Activated CD4-positive, alpha-beta T cell treated with anti-CD3 and anti-CD28 coated beads, Interleukin-2, amount 10 ng/mL, durations not matched to agents 24 days and 14 days (primary cell): ENCODE measurements around the gene KMT5B. TPM values are rescaled to one million over a fixed set of nuclear protein-coding genes. Genes with fewer than 3 reads are reported as not detected.

Source experiments
- DNase-seq: peaks from one replicate; pipeline ENCODE4 v3.0.0; 2022
- H3K27ac Mint-ChIP-seq: one replicate; pipeline ENCODE4 v1.8.0; 2022; ENCODE audit warnings: mild to moderate bottlenecking, mixed read lengths
- H3K27me3 Mint-ChIP-seq: one replicate; pipeline ENCODE4 v1.8.0; 2022; ENCODE audit warnings: mixed read lengths
- H3K36me3 Mint-ChIP-seq: one replicate; pipeline ENCODE4 v1.8.0; 2022; ENCODE audit warnings: low read depth, mild to moderate bottlenecking, mixed read lengths
- H3K4me1 Mint-ChIP-seq: one replicate; pipeline ENCODE4 v1.8.0; 2021; ENCODE audit warnings: mixed read lengths
- H3K4me3 Mint-ChIP-seq: one replicate; pipeline ENCODE4 v1.8.0; 2022; ENCODE audit warnings: mild to moderate bottlenecking, moderate library complexity, mixed read lengths
- H3K9me3 Mint-ChIP-seq: one replicate; pipeline ENCODE4 v1.8.0; 2021; ENCODE audit warnings: mixed read lengths
- intact Hi-C: fragments of 100-400 bp; cut with micrococcal nuclease; formaldehyde crosslinking; loops from one replicate; pipeline ENCODE4 v1.15.1; 2023
- total RNA-seq: library from RNA; stranded (reverse); gene quantifications from 2 replicates; pipeline ENCODE4 v1.2.3, GENCODE V29; 2022

KMT5B gene
- total RNA-seq, 1 donor from 2014 or later, result 34.7 TPM

GRCh38 chr11:68159161-68159560, 53.9 kb downstream of the KMT5B start:
- Mint-ChIP-seq H3K27me3 (no peaks in the 10 kb centered on the region), H3K36me3 (peaks cover 18% of the 10 kb centered on the region), H3K9me3 (no peaks in the 10 kb centered on the region), H3K27ac (no peak overlapping the region), H3K4me3 (no peak overlapping the region), H3K4me1 (no peaks in the 10 kb centered on the region)
- no peak for DNase-seq
- intact Hi-C loops, result no loop called here

DNA sequence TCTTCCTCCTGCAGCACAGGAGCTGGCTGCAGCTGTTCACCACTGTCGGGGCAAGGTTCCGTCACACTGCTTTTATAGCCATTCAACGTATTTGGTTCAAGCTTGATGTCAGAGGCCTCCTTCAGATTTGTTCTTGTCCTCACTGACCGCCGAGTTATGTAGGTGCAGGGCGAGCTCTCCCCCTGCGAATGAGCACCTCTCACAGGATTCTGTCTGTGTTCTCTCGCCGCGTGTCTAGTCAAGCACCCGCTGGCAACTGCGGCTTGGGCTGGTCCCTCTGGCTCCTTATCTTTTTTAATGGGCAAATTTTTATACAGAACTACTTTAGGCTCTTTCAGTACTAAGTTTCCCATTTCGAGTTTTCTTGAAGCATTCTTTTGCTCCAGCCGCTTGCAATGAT, 54.5 kb downstream of the KMT5B start:
- no peak overlapping the region for H3K27ac Mint-ChIP-seq
- H3K4me3 Mint-ChIP-seq, result no peak overlapping the region
- H3K4me1 Mint-ChIP-seq, result no peaks in the 10 kb centered on the region
- intact Hi-C loops, result no loop called here
- no peak for DNase-seq
- H3K9me3 Mint-ChIP-seq, result no peaks in the 10 kb centered on the region
- peaks cover 17% of the 10 kb centered on the region for H3K36me3 Mint-ChIP-seq
- no peaks in the 10 kb centered on the region for H3K27me3 Mint-ChIP-seq

- Mint-ChIP-seq H3K27ac (no peak overlapping the region), H3K4me1 (no peaks in the 10 kb centered on the region), H3K4me3 (no peak overlapping the region), H3K36me3 (peaks cover 12% of the 10 kb centered on the region), H3K27me3 (no peaks in the 10 kb centered on the region), H3K9me3 (no peaks in the 10 kb centered on the region)
- intact Hi-C loops, result no loop called here
- DNase-seq, result no peak
Measured at GRCh38 chr11:68153742-68154141, 59.4 kb downstream of the KMT5B start.

DNA sequence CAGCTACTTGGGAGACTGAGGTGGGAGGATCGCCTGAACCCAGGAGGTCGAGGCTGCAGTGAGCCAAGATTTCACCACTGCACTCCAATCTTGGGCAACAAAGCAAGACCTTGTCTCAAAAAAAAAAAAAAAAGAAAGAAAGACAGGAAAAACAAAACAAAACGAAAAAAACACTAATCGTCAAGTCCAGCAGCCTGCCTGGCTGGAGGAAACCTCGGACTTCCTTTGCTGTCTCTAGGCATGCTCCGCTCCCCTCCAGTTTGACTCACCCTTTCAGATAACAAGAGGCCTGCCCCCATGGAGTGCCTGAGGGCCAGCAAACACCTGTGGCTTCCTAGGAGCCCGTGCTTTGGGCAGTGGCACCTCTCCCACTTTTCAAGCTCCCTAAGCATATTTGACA, 63.1 kb downstream of the KMT5B start:
- H3K4me3 Mint-ChIP-seq, result no peak overlapping the region
- H3K27ac Mint-ChIP-seq, result no peak overlapping the region
- no peaks in the 10 kb centered on the region for H3K4me1 Mint-ChIP-seq
- no peaks in the 10 kb centered on the region for H3K27me3 Mint-ChIP-seq
- H3K36me3 Mint-ChIP-seq, result no peaks in the 10 kb centered on the region
- DNase-seq, result no peak
- intact Hi-C loops, result no loop called here
- H3K9me3 Mint-ChIP-seq, result no peaks in the 10 kb centered on the region

GRCh38 chr11:68149417-68149816, 63.7 kb downstream of the KMT5B start:
- H3K9me3 Mint-ChIP-seq, result no peaks in the 10 kb centered on the region
- no peak for DNase-seq
- H3K36me3 Mint-ChIP-seq, result no peaks in the 10 kb centered on the region
- no peak overlapping the region for H3K4me3 Mint-ChIP-seq
- H3K27me3 Mint-ChIP-seq, result no peaks in the 10 kb centered on the region
- H3K4me1 Mint-ChIP-seq, result no peaks in the 10 kb centered on the region
- intact Hi-C loops, result no loop called here
- H3K27ac Mint-ChIP-seq, result no peak overlapping the region

GRCh38 chr11:68148879-68149278, 64.2 kb downstream of the KMT5B start:
- Mint-ChIP-seq H3K27ac (no peak overlapping the region), H3K4me1 (no peaks in the 10 kb centered on the region), H3K36me3 (no peaks in the 10 kb centered on the region), H3K4me3 (no peak overlapping the region), H3K9me3 (no peaks in the 10 kb centered on the region), H3K27me3 (no peaks in the 10 kb centered on the region)
- no peak for DNase-seq
- intact Hi-C loops, result no loop called here

DNA sequence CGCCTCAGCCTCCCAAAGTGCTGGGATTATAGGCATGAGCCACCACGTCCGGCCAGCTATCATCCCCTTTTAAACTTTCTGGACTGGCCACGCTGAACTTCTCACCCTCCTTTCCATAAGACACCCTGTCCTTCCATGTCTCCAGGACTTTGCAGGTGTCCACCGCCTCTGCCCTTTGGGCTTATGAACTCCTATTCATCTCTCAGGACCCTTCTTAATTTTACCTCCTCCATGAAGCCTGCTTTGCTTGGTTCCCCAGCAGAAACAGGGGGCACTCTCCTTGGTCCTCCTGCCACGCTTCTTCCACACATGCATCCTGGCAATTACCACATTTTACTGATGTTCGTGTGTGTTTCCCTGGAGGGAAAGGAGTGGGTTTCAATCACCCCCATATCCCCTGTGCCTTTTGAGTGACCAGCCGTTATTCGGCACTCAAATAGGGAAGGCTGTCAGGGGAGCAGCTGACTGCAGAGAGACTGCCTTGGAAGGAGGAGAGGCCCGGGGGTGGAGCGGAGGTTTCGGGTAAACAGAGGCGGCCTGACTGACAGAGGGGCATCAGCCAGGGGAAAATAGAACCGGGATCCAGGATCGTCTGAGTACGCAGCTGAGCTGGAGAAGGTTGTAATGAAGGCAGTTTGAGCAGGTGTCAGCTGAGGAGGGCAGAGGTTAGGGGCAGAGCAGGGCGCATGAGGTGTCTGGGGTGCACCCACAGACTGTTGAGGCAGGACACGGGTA, 64.9 kb downstream of the KMT5B start:
- Mint-ChIP-seq H3K36me3 (no peaks in the 10 kb centered on the region), H3K4me3 (no peak overlapping the region), H3K27me3 (no peaks in the 10 kb centered on the region), H3K27ac (no peak overlapping the region), H3K9me3 (no peaks in the 10 kb centered on the region), H3K4me1 (no peaks in the 10 kb centered on the region)
- DNase-seq, result no peak
- intact Hi-C loops, result no loop called here

GRCh38 chr11:68146704-68147474, 66.2 kb downstream of the KMT5B start:
- H3K4me3 Mint-ChIP-seq, result no peak overlapping the region
- H3K9me3 Mint-ChIP-seq, result no peaks in the 10 kb centered on the region
- no peaks in the 10 kb centered on the region for H3K27me3 Mint-ChIP-seq
- DNase-seq, result no peak
- H3K4me1 Mint-ChIP-seq, result peaks cover 7% of the 10 kb centered on the region
- intact Hi-C loops, result no loop called here
- no peaks in the 10 kb centered on the region for H3K36me3 Mint-ChIP-seq
- no peak overlapping the region for H3K27ac Mint-ChIP-seq

GRCh38 chr11:68146010-68146540, 67.0 kb downstream of the KMT5B start:
- no peaks in the 10 kb centered on the region for H3K36me3 Mint-ChIP-seq

DNA sequence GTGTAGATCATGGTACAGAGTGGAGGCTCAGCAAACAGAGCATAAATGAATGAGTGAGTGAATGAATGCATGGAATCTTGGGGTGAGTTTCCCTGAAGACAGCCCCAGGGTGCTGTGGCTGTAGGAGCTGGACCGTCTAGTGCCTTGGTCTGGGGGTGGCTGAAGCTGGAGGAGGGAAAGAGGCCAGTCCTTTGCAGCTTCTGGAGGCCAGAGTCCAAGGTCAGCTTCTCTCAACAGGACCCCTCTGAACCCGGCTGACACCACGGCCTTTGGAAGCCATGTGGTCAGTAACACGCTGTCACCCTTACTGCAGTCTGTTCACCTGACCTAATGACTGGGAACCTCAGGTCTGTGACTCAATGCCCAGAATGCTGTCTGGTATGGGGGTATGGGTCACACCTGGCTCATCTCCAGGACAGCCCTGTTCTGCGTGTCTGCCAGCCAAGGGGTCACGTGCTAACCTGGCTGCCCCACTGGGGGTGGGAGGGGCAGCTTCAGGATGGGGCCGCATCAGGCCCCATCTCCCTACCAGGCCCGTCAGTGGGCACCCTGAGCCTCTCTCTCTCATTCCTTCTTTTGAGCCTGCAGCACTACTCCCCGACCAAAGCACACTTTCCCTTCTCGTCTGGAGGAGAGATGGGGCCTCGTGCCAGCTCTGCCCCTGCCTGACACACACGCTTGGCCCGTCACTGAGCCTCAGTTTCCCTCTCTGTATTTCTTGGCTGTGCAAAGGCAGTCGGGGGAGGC, 67.8 kb downstream of the KMT5B start:
- H3K4me3 Mint-ChIP-seq, result no peak overlapping the region
- no peak for DNase-seq
- H3K27me3 Mint-ChIP-seq, result no peaks in the 10 kb centered on the region
- intact Hi-C loops, result no loop called here
- no peaks in the 10 kb centered on the region for H3K36me3 Mint-ChIP-seq
- no peaks in the 10 kb centered on the region for H3K9me3 Mint-ChIP-seq
- H3K4me1 Mint-ChIP-seq, result peaks cover 7% of the 10 kb centered on the region
- no peak overlapping the region for H3K27ac Mint-ChIP-seq

More at GRCh38 chr11:68146010-68146540, 67.0 kb downstream of the KMT5B start:
- Mint-ChIP-seq H3K9me3 (no peaks in the 10 kb centered on the region), H3K4me1 (peaks cover 7% of the 10 kb centered on the region), H3K27ac (no peak overlapping the region), H3K4me3 (no peak overlapping the region), H3K27me3 (no peaks in the 10 kb centered on the region)
- DNase-seq, result no peak
- intact Hi-C loops, result no loop called here

- DNase-seq, result no peak
- Mint-ChIP-seq H3K36me3 (no peaks in the 10 kb centered on the region), H3K4me1 (peaks cover 7% of the 10 kb centered on the region), H3K27me3 (peaks cover under 1% of the 10 kb centered on the region), H3K27ac (no peak overlapping the region), H3K9me3 (no peaks in the 10 kb centered on the region), H3K4me3 (no peak overlapping the region)
- intact Hi-C loops, result no loop called here
Measured at GRCh38 chr11:68143310-68143689, 69.8 kb downstream of the KMT5B start.

DNA sequence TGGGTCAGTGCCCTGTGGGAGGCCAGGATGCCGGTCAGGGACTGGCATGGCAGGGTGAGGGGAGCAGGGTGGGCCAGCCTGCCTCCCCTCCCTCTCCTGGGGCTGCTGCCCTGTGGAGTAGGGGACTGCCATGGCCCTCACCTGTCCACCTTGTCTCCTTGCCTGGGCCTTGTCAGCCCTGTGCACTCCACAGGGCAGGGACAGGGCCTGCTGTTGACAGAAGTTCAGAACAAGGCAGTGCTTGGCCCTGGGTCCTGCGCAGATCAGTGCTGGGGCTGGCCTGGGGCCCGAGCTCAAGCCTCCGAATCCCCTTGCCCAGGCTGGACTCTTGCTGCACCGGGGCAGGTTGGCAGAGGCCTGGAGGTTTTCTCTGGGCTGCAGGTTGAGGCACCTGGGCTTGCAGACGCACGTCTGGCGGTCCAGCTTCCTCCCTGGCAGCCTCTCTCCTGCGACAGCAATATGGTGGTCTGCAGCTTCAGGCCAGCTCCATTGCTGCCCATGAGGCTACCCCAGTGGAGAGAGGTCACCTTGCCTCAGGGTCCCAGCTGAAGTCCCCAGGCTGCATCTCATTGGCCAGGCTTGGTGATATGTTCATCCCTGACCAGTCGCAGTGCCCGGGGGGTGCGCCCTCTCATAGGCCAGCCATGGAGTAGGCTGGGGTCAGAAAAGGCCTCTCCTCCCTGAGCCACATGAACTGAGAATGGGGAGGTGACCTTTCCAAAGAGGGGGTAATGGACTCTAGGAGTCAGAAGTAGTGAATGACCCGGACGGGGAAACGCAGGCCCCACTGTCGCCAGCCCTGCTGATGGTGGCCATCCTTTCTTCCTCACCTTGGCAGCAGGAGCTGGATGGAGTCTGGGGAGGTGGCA, 70.4 kb downstream of the KMT5B start:
- intact Hi-C loops, result no loop called here
- H3K4me3 Mint-ChIP-seq, result no peak overlapping the region

DNA sequence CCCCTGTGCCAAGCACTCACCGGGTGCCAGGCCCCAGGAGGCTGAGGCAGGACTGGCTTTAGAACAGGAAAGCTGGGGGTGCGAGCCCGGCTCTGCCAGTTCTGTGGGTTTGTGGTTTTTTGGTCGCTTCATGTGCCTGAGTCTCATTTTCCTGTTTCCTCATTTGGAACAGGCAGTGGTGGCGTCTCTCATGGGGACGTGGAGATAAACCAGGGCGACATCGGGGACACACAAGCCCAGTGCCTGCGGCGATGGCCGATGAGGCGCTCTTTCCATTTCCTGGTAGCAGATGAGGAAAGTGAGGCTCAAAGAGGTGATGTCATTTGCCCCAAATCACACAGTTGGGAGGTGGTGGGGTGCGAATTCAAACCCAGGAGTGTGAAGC, 71.1 kb downstream of the KMT5B start:
- H3K9me3 Mint-ChIP-seq, result no peaks in the 10 kb centered on the region
- peak overlapping the region; percentile 82 for H3K27ac Mint-ChIP-seq
- no peak overlapping the region for H3K4me3 Mint-ChIP-seq
- no peaks in the 10 kb centered on the region for H3K36me3 Mint-ChIP-seq
- peaks cover 7% of the 10 kb centered on the region for H3K4me1 Mint-ChIP-seq
- H3K27me3 Mint-ChIP-seq, result peaks cover 5% of the 10 kb centered on the region
- DNase-seq, result peak; percentile 80
- intact Hi-C loops, result no loop called here

More for the DNA sequence above, 70.4 kb downstream of the KMT5B start:
- DNase-seq, result no peak
- Mint-ChIP-seq H3K36me3 (no peaks in the 10 kb centered on the region), H3K27me3 (peaks cover 5% of the 10 kb centered on the region), H3K27ac (peak overlapping the region; percentile 82), H3K4me1 (peaks cover 7% of the 10 kb centered on the region), H3K9me3 (no peaks in the 10 kb centered on the region)
